Activated T-cell treated with anti-CD3 and anti-CD28 coated beads for 48 hours (primary cell): ENCODE data around the gene ZXDB.
"Not testable (repeated sequence)": the region's sequence is repeated elsewhere in the genome, so short reads cannot be mapped to it uniquely, and the experiment has no call there.

Source experiments
- DNase-seq: peaks from one replicate; pipeline ENCODE4 v3.0.0-alpha.2; 2020; ENCODE audit warnings: low read depth

Gene ZXDB

GRCh38 chrX:57591284-57592159 lies at the start of gene ZXDB:
ZXDB (plus strand) TSS chrX:57592011; CDS start chrX:57592049, 38 bp downstream.
- not testable (repeated sequence) for DNase-seq

GRCh38 chrX:57565198-57565597 lies 26.6 kb upstream of the ZXDB start:
- DNase-seq, result no peak

GRCh38 chrX:57573754-57574153 lies 18.1 kb upstream of the ZXDB start:
- DNase-seq, result no peak

GRCh38 chrX:57582948-57583347 lies 8.9 kb upstream of the ZXDB start:
- DNase-seq, result not testable (repeated sequence)

GRCh38 chrX:57583477-57583876 lies 8.3 kb upstream of the ZXDB start:
- no peak for DNase-seq

- DNase-seq, result no peak
These were observed 5.5 kb upstream of the ZXDB start for GRCh38 chrX:57586360-57586759.

- DNase-seq, result no peak
These were observed 4.7 kb upstream of the ZXDB start for GRCh38 chrX:57587062-57587461.

- DNase-seq, result no peak
These were observed 4.2 kb upstream of the ZXDB start for GRCh38 chrX:57587607-57588006.

- peak; percentile 13 for DNase-seq
These were observed 516 bp downstream of the ZXDB start for GRCh38 chrX:57592160-57592893.

- DNase-seq, result peak; percentile 15
These were observed 1.0 kb downstream of the ZXDB start for GRCh38 chrX:57592894-57593215.

GRCh38 chrX:57595381-57595811 lies 3.6 kb downstream of the ZXDB start:
- DNase-seq, result no peak

GRCh38 chrX:57596109-57596508 lies 4.3 kb downstream of the ZXDB start:
- DNase-seq, result no peak

GRCh38 chrX:57596516-57596915 lies 4.7 kb downstream of the ZXDB start:
- no peak for DNase-seq

- no peak for DNase-seq
These were observed 15.7 kb downstream of the ZXDB start for GRCh38 chrX:57607295-57608187.

- not testable (repeated sequence) for DNase-seq
These were observed 21.5 kb downstream of the ZXDB start for GRCh38 chrX:57613351-57613750.

GRCh38 chrX:57629438-57629837 lies 37.6 kb downstream of the ZXDB start:
- not testable (repeated sequence) for DNase-seq

GRCh38 chrX:57640674-57641016 lies 48.8 kb downstream of the ZXDB start:
- DNase-seq, result no peak

- no peak for DNase-seq
These were observed 49.5 kb downstream of the ZXDB start for GRCh38 chrX:57641338-57641737.

GRCh38 chrX:57643698-57644097 lies 51.9 kb downstream of the ZXDB start:
- DNase-seq, result no peak

- no peak for DNase-seq
These were observed 55.2 kb downstream of the ZXDB start for GRCh38 chrX:57647020-57647419.
